Choroid plexus epithelial cell (primary cell): ENCODE data around the gene MAST2.

Experiments
- DNase-seq: peaks from one replicate; pipeline ENCODE4 v3.0.0-alpha.2; 2010; ENCODE audit warnings: low read depth
- H3K4me3 ChIP-seq: 2 replicates; pipeline ENCODE4 v1.5.1; 2011; ENCODE audit warnings: low read depth, mild to moderate bottlenecking, control low read depth, low read length, moderate library complexity
- CTCF ChIP-seq: conservative IDR thresholded peaks from 2 replicates; pipeline ENCODE4 v1.5.1; 2011; ENCODE audit warnings: low read depth, mild to moderate bottlenecking, control low read depth, inconsistent platforms, low read length, moderate library complexity

MAST2 gene

GRCh38 chr1:46061146-46061545 is 257.7 kb downstream of the MAST2 start:
- DNase-seq = no peak
- TF ChIP-seq CTCF = no peak
- no peak overlapping the region for H3K4me3 ChIP-seq

DNA sequence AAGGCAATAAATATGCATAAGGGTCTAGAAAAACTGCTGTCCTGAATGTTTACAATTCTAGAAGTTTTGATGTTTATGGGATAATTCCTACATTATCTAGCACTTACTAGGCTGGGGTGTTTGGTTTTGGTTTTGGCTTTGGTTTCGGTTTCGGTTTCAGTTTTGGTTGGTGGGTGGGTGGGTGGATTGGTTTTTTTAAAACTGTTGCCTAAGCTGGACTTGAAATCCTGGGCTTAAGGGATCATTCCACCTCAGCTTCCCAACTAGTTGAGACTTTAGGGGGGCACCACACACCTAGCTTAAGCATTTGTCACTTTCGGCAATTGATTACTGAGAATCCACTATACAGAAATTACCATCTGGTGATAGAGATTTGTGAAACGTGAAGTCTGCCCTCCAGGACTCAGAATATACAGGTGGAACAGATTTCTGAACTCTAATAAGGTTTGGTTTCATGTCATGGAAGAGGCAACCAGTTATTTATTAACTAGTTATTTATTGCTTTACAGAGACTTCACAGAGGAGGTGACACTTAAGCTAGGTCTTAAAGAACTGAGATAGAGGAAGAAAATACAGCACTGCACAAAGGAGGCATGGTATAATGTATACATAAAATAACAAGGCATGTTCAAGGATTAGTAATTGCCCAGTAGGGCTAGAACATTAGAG is 259.4 kb downstream of the MAST2 start:
- no peak for TF ChIP-seq CTCF
- peak; percentile 42 for DNase-seq
- no peak overlapping the region for H3K4me3 ChIP-seq

- no peak overlapping the region for H3K4me3 ChIP-seq
- TF ChIP-seq CTCF = no peak
- no peak for DNase-seq
Measured at GRCh38 chr1:46064708-46065107, 261.3 kb downstream of the MAST2 start.

DNA sequence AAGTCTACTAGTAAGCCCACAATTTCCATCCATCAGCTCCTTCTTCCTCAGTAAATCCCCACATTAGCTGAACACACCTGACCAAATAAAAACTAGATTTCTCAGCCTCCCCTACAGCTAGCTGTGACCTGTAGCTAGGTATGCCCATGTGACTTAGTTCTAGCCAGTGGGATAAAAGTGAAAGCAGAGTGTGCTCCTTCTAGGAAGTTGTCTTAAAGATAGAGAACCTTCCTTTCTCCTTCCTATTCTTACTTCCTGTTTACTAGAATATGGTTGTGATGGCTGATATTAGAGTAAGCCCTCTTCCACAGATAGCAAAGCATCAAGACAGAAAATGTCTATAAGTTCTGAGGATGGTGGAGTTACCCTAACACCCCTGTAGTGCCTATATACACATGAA is 262.0 kb downstream of the MAST2 start:
- no peak overlapping the region for H3K4me3 ChIP-seq
- TF ChIP-seq CTCF = no peak
- DNase-seq = no peak

DNA sequence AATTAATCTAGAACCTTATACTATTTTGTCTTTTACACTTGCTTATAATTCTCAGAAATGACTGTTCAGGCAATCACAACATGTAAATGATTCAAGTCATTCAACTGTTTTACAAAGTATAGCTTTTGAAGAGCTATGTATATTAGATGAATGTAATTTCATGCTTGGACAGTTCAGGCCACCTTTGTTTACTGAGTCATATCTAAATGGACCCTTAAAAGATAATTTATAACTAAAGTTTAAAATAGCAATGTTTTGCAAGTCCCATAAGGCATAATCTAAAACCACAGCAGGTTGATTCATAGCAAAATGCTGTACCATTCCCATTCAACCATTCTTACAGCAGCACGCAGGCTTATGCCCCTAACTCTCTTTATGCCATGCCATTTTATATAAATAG is 264.2 kb downstream of the MAST2 start:
- H3K4me3 ChIP-seq = no peak overlapping the region
- DNase-seq = no peak
- no peak for TF ChIP-seq CTCF

DNA sequence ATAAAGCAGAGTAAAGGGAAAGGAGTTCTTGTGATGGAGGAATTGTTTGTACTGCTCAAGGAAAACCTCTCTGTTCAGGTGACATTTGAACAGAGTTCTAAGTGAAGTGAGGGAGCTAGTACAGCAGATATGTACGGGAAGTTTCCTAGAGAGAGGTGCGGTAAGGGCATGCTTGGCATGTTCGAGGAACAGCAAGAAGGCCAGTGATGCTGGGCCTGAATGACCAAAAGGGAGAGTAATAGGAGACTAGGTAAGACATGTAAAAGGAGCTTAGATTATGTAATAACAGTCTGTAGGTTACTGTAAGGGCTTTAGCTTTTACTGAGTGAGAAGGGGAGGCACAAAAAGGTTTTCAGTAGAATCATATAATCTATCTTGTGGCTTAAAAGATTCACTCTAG is 265.1 kb downstream of the MAST2 start:
- no peak for DNase-seq
- no peak for TF ChIP-seq CTCF
- no peak overlapping the region for H3K4me3 ChIP-seq

- DNase-seq = no peak
- no peak for TF ChIP-seq CTCF
- H3K4me3 ChIP-seq = no peak overlapping the region
Measured at GRCh38 chr1:46070164-46070814, 266.9 kb downstream of the MAST2 start.
